Chondrocyte (in vitro differentiated cells): ENCODE data around the gene FLNC. TPM values are rescaled to one million over a fixed set of nuclear protein-coding genes. Genes with fewer than 3 reads are reported as not detected.

ENCODE experiments used
- DNase-seq: peaks from one replicate; pipeline ENCODE4 v3.0.0; 2021; ENCODE audit warnings: mixed read lengths, low spot score
- H3K27ac Mint-ChIP-seq: one replicate; pipeline ENCODE4 v1.8.0; 2021; ENCODE audit warnings: mild to moderate bottlenecking, moderate library complexity, mixed read lengths; ENCODE audit not compliant: unreplicated experiment
- H3K27me3 Mint-ChIP-seq: 2 replicates; pipeline ENCODE4 v1.8.0; 2021; ENCODE audit warnings: low read depth, mixed read lengths
- H3K36me3 Mint-ChIP-seq: 2 replicates; pipeline ENCODE4 v1.8.0; 2021; ENCODE audit warnings: low read depth, mixed read lengths
- H3K4me1 Mint-ChIP-seq: 2 replicates; pipeline ENCODE4 v1.8.0; 2021; ENCODE audit warnings: low read depth, mild to moderate bottlenecking, mixed read lengths
- H3K4me3 Mint-ChIP-seq: one replicate; pipeline ENCODE4 v1.8.0; 2021; ENCODE audit warnings: mild to moderate bottlenecking, moderate library complexity, mixed read lengths; ENCODE audit not compliant: unreplicated experiment
- H3K9me3 Mint-ChIP-seq: 2 replicates; pipeline ENCODE4 v1.8.0; 2021; ENCODE audit warnings: low read depth, mixed read lengths
- CTCF ChIP-seq: fragments of 200-600 bp; sonication (generic); IDR thresholded peaks from 2 replicates; pipeline ENCODE4 v1.5.0; 2021; ENCODE audit warnings: antibody characterized with exemption, mild to moderate bottlenecking, moderate library complexity
- total RNA-seq: library from RNA; stranded (reverse); gene quantifications from 3 replicates; pipeline ENCODE4 v1.2.1, GENCODE V29; 2021

Gene FLNC
- total RNA-seq, 1 donor from 2014 or later, result 118 TPM

GRCh38 chr7:128827248-128827958 is 2.8 kb upstream of the FLNC start:
- Mint-ChIP-seq H3K36me3 (no peaks in the 10 kb centered on the region), H3K9me3 (no peaks in the 10 kb centered on the region), H3K4me3 (peak overlapping the region; percentile 15), H3K27ac (peak overlapping the region; percentile 98), H3K4me1 (peaks cover 46% of the 10 kb centered on the region), H3K27me3 (no peaks in the 10 kb centered on the region)
- DNase-seq, result peak; percentile 84
- TF ChIP-seq CTCF, result no peak

DNA sequence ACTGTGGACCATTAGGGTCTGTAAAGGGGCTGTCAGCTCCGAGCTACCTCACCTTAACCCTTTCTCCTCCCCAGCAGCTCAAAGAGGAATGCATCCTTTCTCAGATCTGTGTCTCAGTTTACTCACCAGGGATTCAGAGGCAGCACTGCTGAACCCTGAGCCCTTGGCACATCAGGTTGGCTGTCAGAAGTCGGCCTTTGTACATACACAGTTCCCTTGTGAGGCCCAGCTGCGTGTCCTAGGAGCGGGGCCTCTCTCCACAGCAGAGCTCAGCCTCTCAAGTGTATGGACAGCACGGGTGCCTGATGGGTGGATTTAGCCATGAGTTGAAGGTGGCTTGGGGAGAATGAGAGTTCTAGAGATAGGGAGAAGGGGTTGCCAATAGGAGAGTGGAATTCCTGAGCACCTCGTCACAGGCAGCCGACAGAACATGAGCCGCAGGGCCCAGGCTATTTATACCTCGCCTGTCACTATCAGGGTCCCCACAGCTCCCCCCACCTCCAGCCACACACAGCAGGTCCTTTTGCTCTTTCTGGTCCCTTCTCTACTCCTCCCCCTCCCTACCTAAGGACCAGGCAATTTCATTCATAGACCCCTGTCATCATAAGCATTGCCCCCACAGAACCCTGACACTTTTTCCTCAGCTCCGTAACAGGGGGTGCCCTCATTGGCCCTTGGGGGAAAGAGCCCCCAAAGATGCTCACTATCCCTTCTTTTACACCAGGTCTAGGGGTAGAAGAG is 2.1 kb upstream of the FLNC start:
- Mint-ChIP-seq H3K27ac (peak overlapping the region; percentile 98), H3K9me3 (no peaks in the 10 kb centered on the region), H3K27me3 (no peaks in the 10 kb centered on the region), H3K4me3 (peak overlapping the region; percentile 15), H3K4me1 (peaks cover 52% of the 10 kb centered on the region), H3K36me3 (no peaks in the 10 kb centered on the region)
- no peak for DNase-seq
- TF ChIP-seq CTCF, result no peak

DNA sequence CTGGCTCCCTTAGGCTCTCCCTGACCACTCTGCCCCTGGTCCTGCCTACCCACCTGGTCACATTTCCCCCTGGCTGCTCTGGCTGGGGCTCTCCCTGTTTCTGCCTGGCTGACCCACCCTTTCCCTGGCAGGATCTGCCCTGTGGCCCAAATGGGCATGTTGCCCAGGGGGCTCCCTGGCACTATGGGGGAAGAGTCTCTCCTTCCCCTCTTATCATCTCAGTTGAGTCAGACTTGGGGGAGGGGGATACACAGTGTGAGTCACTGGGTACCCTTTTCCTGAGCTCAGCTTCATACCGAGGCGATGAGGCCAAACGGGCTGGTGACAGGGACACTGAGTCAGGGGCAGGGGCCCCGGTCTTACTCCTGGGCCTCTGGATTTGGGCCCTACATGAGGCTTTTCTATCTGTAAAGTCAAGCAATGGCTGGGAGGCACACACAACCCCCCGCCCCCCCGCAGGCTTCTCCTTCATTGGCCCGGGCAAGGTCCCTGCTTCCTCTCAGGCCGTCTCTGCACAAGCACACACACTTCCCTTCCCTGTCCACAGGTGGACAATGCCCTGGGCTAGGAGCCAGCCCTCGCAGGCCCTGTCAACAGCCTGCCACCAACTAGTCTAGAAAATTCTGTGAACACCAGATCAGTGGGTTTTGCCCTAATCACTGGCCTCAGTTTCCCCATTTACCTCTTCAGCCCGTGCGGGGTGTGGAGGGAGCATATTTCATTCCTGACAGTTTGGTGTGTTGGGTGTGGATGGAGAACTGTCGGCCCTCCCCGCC is 627 bp upstream of the FLNC start:
- TF ChIP-seq CTCF, result no peak
- peaks cover 67% of the 10 kb centered on the region for H3K4me1 Mint-ChIP-seq
- H3K36me3 Mint-ChIP-seq, result no peaks in the 10 kb centered on the region
- no peak for DNase-seq
- H3K4me3 Mint-ChIP-seq, result peak overlapping the region; percentile 61
- H3K27me3 Mint-ChIP-seq, result no peaks in the 10 kb centered on the region
- no peaks in the 10 kb centered on the region for H3K9me3 Mint-ChIP-seq
- H3K27ac Mint-ChIP-seq, result peak overlapping the region; percentile 90

GRCh38 chr7:128831178-128831993 is 1.2 kb downstream of the FLNC start:
- Mint-ChIP-seq H3K9me3 (no peaks in the 10 kb centered on the region), H3K27ac (peak overlapping the region; percentile 75), H3K4me3 (peak overlapping the region; percentile 89), H3K36me3 (no peaks in the 10 kb centered on the region), H3K27me3 (no peaks in the 10 kb centered on the region), H3K4me1 (peaks cover 73% of the 10 kb centered on the region)
- no peak for TF ChIP-seq CTCF
- peak; percentile 86 for DNase-seq
